PC-3 (cell line): ENCODE data around the gene RAPGEF3. TPM values are rescaled to one million over a fixed set of nuclear protein-coding genes. Genes with fewer than 3 reads are reported as not detected.

Experiments
- ATAC-seq: fragments of 200-7000 bp; cut with Tn5 transposase; 2 replicates; pipeline ENCODE4 v1.9.1; 2020; ENCODE audit warnings: mild to moderate bottlenecking, moderate library complexity
- BruUV-seq: library from RNA; stranded (reverse); fragments of 400-500 nt; replicated peaks from 2 replicates; lab custom pipeline; 2021; lab: Mats Ljungman, UMichigan
- CTCF ChIA-PET: fragments of 300-600 bp; sonication (Branson Sonifier 250); formaldehyde crosslinking; loops from one replicate; lab custom pipeline; 2022; ENCODE audit warnings: antibody characterized with exemption; lab: Charles Lee
- POLR2A ChIA-PET: fragments of 300-600 bp; sonication (Branson Sonifier 250); formaldehyde crosslinking; loops from one replicate; lab custom pipeline; 2022; ENCODE audit warnings: antibody characterized with exemption; ENCODE audit not compliant: unreplicated experiment; lab: Charles Lee
- DNase-seq: peaks from one replicate; pipeline ENCODE4 v3.0.0-alpha.2; 2015
- H2AFZ ChIP-seq: fragments of 300-600 bp; sonication (generic); 2 replicates; pipeline ENCODE4 v1.6.0; 2016; ENCODE audit warnings: antibody characterized with exemption, low read length
- H3F3A ChIP-seq: fragments of 300-600 bp; sonication (generic); one replicate; pipeline ENCODE4 v1.6.0; 2017; ENCODE audit warnings: antibody characterized with exemption, low read length, control low read depth, mild to moderate bottlenecking; ENCODE audit not compliant: unreplicated experiment
- H3K27ac ChIP-seq: fragments of 300-600 bp; sonication (generic); 2 replicates; pipeline ENCODE4 v1.5.1; 2016; ENCODE audit warnings: mild to moderate bottlenecking, low read length
- H3K27me3 ChIP-seq: fragments of 300-600 bp; sonication (generic); 2 replicates; pipeline ENCODE4 v1.6.1; 2016; ENCODE audit warnings: low read length, mixed read lengths
- H3K36me3 ChIP-seq: fragments of 300-600 bp; sonication (generic); 2 replicates; pipeline ENCODE4 v1.6.1; 2016; ENCODE audit warnings: low read depth, mixed run types, low read length, mixed read lengths
- H3K4me1 ChIP-seq: fragments of 300-600 bp; sonication (generic); 2 replicates; pipeline ENCODE4 v1.5.1; 2016; ENCODE audit warnings: low read length; ENCODE audit not compliant: insufficient read depth
- H3K4me2 ChIP-seq: fragments of 300-600 bp; sonication (generic); 2 replicates; pipeline ENCODE4 v1.6.0; 2016; ENCODE audit warnings: low read length
- H3K4me3 ChIP-seq: fragments of 300-600 bp; sonication (generic); 2 replicates; pipeline ENCODE4 v1.5.1; 2016; ENCODE audit warnings: mild to moderate bottlenecking, low read length, mixed read lengths
- H3K79me2 ChIP-seq: fragments of 300-600 bp; sonication (generic); 2 replicates; pipeline ENCODE4 v1.6.1; 2017; ENCODE audit warnings: low read length, mixed read lengths
- H3K9ac ChIP-seq: fragments of 300-600 bp; sonication (generic); 2 replicates; pipeline ENCODE4 v1.6.0; 2016; ENCODE audit warnings: mild to moderate bottlenecking, low read length
- H3K9me2 ChIP-seq: fragments of 300-600 bp; sonication (generic); replicated peaks from 2 replicates; pipeline ENCODE4 v1.6.1; 2016; ENCODE audit warnings: mixed run types, low read length, mixed read lengths
- H3K9me3 ChIP-seq: fragments of 300-600 bp; sonication (generic); 2 replicates; pipeline ENCODE4 v1.6.1; 2016; ENCODE audit warnings: low read length, mixed read lengths
- H4K20me1 ChIP-seq: fragments of 300-600 bp; sonication (generic); 2 replicates; pipeline ENCODE4 v1.6.1; 2016; ENCODE audit warnings: low read length, mixed read lengths
- EZH2 ChIP-seq: fragments of 300-600 bp; sonication (generic); IDR thresholded peaks from one replicate; pipeline ENCODE4 v1.6.1; 2017; ENCODE audit warnings: antibody characterized with exemption, mild to moderate bottlenecking, low read length; ENCODE audit not compliant: unreplicated experiment
- EZH2phosphoT487 ChIP-seq: fragments of 300-600 bp; sonication (generic); IDR thresholded peaks from 2 replicates; pipeline ENCODE4 v1.6.1; 2018; ENCODE audit warnings: mild to moderate bottlenecking, antibody characterized with exemption, low read length, borderline replicate concordance
- intact Hi-C: fragments of 100-400 bp; cut with micrococcal nuclease; formaldehyde crosslinking; loops from 2 replicates; pipeline ENCODE4 v1.9.0; 2023
- total RNA-seq: library from RNA; depleted of rRNA; stranded (reverse); fragments of >200 nt; gene quantifications from 2 replicates; pipeline ENCODE4 v1.2.3, GENCODE V29; 2014
- TF ChIP-seq, protein P1 (sequence below): fragments of 300-600 bp; sonication (generic); conservative IDR thresholded peaks from 2 replicates; pipeline ENCODE4 v1.5.1; 2017; ENCODE audit warnings: antibody characterized with exemption, low read depth, mild to moderate bottlenecking, low read length

Gene RAPGEF3
- total RNA-seq, 1 experiment from 2014 or later, result 6.7 TPM

DNA sequence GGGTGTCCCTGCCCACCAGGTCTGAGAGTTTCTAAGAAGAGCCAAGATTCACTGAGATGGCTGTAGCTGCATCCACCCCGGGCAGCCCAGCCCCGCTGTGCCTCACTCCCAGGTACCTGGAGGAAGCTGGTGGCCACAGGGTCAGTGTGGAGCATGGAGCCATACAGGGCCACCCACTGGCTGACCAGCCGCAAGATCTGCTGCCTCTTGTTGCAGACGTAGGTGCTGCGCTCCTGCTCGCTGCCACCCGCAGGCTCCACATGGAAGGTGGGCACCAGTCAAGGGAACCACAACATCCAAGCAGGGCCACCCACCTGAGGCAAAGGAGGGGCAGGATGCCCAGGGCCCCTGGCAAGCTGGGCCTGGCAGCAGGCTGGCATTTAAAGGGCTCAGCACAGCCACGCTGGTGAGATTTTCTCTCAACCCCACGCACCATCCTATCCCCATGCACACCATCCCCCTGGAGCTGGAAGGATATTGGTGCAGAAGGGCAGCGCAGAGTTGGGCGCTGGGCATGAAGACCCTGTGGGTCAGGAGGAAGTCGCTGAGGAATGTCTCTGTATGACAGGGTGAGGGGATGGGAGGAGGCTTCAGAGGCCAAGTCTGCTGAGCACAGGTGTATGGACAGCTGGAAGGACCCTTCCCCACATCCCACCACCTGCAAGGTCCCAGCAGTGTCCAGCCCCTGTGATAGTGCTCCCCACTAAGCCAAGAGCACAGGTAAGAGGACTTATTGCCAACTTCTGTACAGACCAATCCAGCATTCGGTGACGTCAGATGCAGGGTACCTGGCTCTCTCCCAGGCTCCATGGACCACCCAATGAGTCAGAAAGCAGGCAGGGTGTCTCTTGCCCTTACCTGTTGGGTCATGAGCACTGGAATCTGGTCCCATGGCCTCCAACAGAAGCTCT is 10.8 kb downstream of the RAPGEF3 start:
- Histone ChIP-seq H3K4me1 (peaks cover 14% of the 10 kb centered on the region), H3F3A (peaks cover 2% of the 10 kb centered on the region), H3K4me3 (no peak overlapping the region), H2AFZ (no peak overlapping the region), H3K4me2 (no peak overlapping the region), H3K9ac (no peak overlapping the region), H3K27me3 (no peaks in the 10 kb centered on the region), H3K27ac (no peak overlapping the region), H3K9me2 (no peaks in the 10 kb centered on the region), H3K36me3 (no peaks in the 10 kb centered on the region), H4K20me1 (no peaks in the 10 kb centered on the region), H3K79me2 (no peaks in the 10 kb centered on the region), H3K9me3 (no peaks in the 10 kb centered on the region)
- ATAC-seq, result no peak
- intact Hi-C loops, result no loop called here
- POLR2A ChIA-PET, result no interaction called here
- no peak for DNase-seq
- BruUV-seq, result no TSS peak
- TF ChIP-seq, protein P1, sequence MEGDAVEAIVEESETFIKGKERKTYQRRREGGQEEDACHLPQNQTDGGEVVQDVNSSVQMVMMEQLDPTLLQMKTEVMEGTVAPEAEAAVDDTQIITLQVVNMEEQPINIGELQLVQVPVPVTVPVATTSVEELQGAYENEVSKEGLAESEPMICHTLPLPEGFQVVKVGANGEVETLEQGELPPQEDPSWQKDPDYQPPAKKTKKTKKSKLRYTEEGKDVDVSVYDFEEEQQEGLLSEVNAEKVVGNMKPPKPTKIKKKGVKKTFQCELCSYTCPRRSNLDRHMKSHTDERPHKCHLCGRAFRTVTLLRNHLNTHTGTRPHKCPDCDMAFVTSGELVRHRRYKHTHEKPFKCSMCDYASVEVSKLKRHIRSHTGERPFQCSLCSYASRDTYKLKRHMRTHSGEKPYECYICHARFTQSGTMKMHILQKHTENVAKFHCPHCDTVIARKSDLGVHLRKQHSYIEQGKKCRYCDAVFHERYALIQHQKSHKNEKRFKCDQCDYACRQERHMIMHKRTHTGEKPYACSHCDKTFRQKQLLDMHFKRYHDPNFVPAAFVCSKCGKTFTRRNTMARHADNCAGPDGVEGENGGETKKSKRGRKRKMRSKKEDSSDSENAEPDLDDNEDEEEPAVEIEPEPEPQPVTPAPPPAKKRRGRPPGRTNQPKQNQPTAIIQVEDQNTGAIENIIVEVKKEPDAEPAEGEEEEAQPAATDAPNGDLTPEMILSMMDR, result no peak
- no peak for TF ChIP-seq EZH2phosphoT487
- no peak for TF ChIP-seq EZH2
- CTCF ChIA-PET, result no interaction called here

- Histone ChIP-seq H3K27ac (no peak overlapping the region), H2AFZ (no peak overlapping the region), H3K36me3 (no peaks in the 10 kb centered on the region), H3K4me3 (no peak overlapping the region), H3K9ac (no peak overlapping the region), H3K9me2 (no peaks in the 10 kb centered on the region), H3K27me3 (no peaks in the 10 kb centered on the region), H3F3A (no peaks in the 10 kb centered on the region), H3K4me1 (peaks cover 11% of the 10 kb centered on the region), H4K20me1 (no peaks in the 10 kb centered on the region), H3K4me2 (no peak overlapping the region), H3K9me3 (no peaks in the 10 kb centered on the region), H3K79me2 (no peaks in the 10 kb centered on the region)
- TF ChIP-seq EZH2phosphoT487, result no peak
- TF ChIP-seq, protein P1, result no peak
- TF ChIP-seq EZH2, result no peak
- DNase-seq (no peak), ATAC-seq (no peak)
- no TSS peak for BruUV-seq
- POLR2A ChIA-PET, result no interaction called here
- CTCF ChIA-PET, result no interaction called here
- intact Hi-C loops, result no loop called here
These were observed 11.6 kb downstream of the RAPGEF3 start for GRCh38 chr12:47747126-47747525.

DNA sequence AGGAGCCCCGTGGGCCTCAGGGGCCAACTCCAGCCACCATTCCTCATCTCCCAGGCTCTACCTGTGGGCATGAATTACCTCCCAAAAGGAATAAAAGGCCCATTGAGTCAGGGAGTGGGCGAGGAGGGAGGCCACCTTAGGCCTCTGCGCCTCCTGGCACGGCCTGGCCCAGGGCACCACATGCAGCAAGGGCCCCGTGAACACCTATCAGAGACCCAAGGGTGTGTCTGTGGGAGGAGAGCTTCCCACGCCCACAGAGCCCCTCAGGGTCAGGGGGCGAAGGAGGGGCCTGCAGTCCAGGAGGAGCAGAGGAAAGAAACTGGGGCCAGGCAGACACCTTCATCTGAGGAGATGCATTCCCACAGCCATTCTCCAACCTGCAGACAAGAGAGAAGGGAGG is 12.2 kb downstream of the RAPGEF3 start:
- no peaks in the 10 kb centered on the region for H3K9me3 ChIP-seq
- H2AFZ ChIP-seq, result no peak overlapping the region
- CTCF ChIA-PET, result no interaction called here
- no peaks in the 10 kb centered on the region for H4K20me1 ChIP-seq
- H3K4me3 ChIP-seq, result no peak overlapping the region
- peaks cover 7% of the 10 kb centered on the region for H3K4me1 ChIP-seq
- no peak overlapping the region for H3K27ac ChIP-seq
- BruUV-seq, result no TSS peak
- POLR2A ChIA-PET, result no interaction called here
- no peak overlapping the region for H3K9ac ChIP-seq
- intact Hi-C loops, result no loop called here
- H3K27me3 ChIP-seq, result no peaks in the 10 kb centered on the region
- ATAC-seq (no peak), DNase-seq (no peak)
- H3K4me2 ChIP-seq, result no peak overlapping the region
- no peaks in the 10 kb centered on the region for H3F3A ChIP-seq
- H3K9me2 ChIP-seq, result no peaks in the 10 kb centered on the region
- H3K79me2 ChIP-seq, result no peaks in the 10 kb centered on the region
- H3K36me3 ChIP-seq, result no peaks in the 10 kb centered on the region
- TF ChIP-seq EZH2phosphoT487 (no peak), EZH2 (no peak)
- TF ChIP-seq, protein P1, result no peak
